Endodermal cell (in vitro differentiated cells): ENCODE data around the gene SBF2. TPM values are rescaled to one million over a fixed set of nuclear protein-coding genes. Genes with fewer than 3 reads are reported as not detected.
"Not testable (repeated sequence)": the region's sequence is repeated elsewhere in the genome, so short reads cannot be mapped to it uniquely, and the experiment has no call there.

Source experiments
- DNase-seq: peaks from one replicate; pipeline ENCODE4 v3.0.0-alpha.2; 2017
- H3K27ac ChIP-seq: 2 replicates; pipeline ENCODE4 v1.5.1; 2013; ENCODE audit warnings: mild to moderate bottlenecking, low read depth, low read length, moderate library complexity
- H3K27me3 ChIP-seq: 2 replicates; pipeline ENCODE4 v1.6.1; 2013; ENCODE audit warnings: mild to moderate bottlenecking, low read length, moderate library complexity; ENCODE audit not compliant: insufficient read depth, control insufficient read depth, poor library complexity, severe bottlenecking
- H3K36me3 ChIP-seq: 2 replicates; pipeline ENCODE4 v1.7.0; 2013; ENCODE audit warnings: mild to moderate bottlenecking, low read length, moderate library complexity; ENCODE audit not compliant: control insufficient read depth, insufficient read depth
- H3K4me1 ChIP-seq: one replicate; pipeline ENCODE4 v1.7.0; 2013; ENCODE audit warnings: low read length; ENCODE audit not compliant: control insufficient read depth, insufficient read depth
- H3K4me3 ChIP-seq: 2 replicates; pipeline ENCODE4 v1.5.1; 2013; ENCODE audit warnings: mild to moderate bottlenecking, low read length, moderate library complexity
- H3K9ac ChIP-seq: 2 replicates; pipeline ENCODE4 v1.6.1; 2013; ENCODE audit warnings: mild to moderate bottlenecking, low read length, moderate library complexity; ENCODE audit not compliant: poor library complexity, severe bottlenecking; ENCODE audit errors: extremely low read depth
- H3K9me3 ChIP-seq: 2 replicates; pipeline ENCODE4 v1.6.1; 2013; ENCODE audit warnings: mild to moderate bottlenecking, low read length, moderate library complexity; ENCODE audit not compliant: control insufficient read depth
- H3K27ac Mint-ChIP-seq: 2 replicates; pipeline ENCODE4 v1.8.0; 2020; ENCODE audit warnings: mixed read lengths
- H3K27me3 Mint-ChIP-seq: 2 replicates; pipeline ENCODE4 v1.8.0; 2021; ENCODE audit warnings: mild to moderate bottlenecking, mixed read lengths; ENCODE audit not compliant: insufficient read depth
- H3K36me3 Mint-ChIP-seq: 2 replicates; pipeline ENCODE4 v1.8.0; 2020; ENCODE audit warnings: low read depth, mixed read lengths
- H3K4me1 Mint-ChIP-seq: 2 replicates; pipeline ENCODE4 v1.8.0; 2020; ENCODE audit warnings: mixed read lengths
- H3K4me3 Mint-ChIP-seq: 2 replicates; pipeline ENCODE4 v1.8.0; 2020; ENCODE audit warnings: mild to moderate bottlenecking, moderate library complexity, mixed read lengths
- H3K9me3 Mint-ChIP-seq: 2 replicates; pipeline ENCODE4 v1.8.0; 2020; ENCODE audit warnings: mild to moderate bottlenecking, mixed read lengths
- WGBS, 2 experiments: methylation state at CpG; one replicate each; pipeline versions ENCODE4 v1.1.5 to v1.1.7; 2013; ENCODE audit warnings: missing lambda C conversion rate in 2 of 2, mixed read lengths in 1 of 2; ENCODE audit not compliant: insufficient coverage in 1 of 2, insufficient read length in 1 of 2; 5-methylcytosine and 5-hydroxymethylcytosine counted together
- total RNA-seq, 2 donors: library from RNA; stranded (reverse); fragmentation: NEBNext Ultra II Directional in 1 of 2; extraction: Animal tissue kit (Norgen Biotek cat#: 25700) in 1 of 2; gene quantifications; 2 replicates in 1 of 2; 3 replicates in 1 of 2; pipeline ENCODE4 v1.2.1, GENCODE V29; 2021
- TF ChIP-seq, protein P1 (sequence below): fragments of 200-600 bp; sonication (generic); conservative IDR thresholded peaks from 2 replicates; pipeline ENCODE4 v1.5.0; 2021; ENCODE audit warnings: antibody characterized with exemption, mild to moderate bottlenecking

Gene SBF2
- total RNA-seq, 2 donors from 2014 or later: 27.1 to 32.5 TPM

DNA sequence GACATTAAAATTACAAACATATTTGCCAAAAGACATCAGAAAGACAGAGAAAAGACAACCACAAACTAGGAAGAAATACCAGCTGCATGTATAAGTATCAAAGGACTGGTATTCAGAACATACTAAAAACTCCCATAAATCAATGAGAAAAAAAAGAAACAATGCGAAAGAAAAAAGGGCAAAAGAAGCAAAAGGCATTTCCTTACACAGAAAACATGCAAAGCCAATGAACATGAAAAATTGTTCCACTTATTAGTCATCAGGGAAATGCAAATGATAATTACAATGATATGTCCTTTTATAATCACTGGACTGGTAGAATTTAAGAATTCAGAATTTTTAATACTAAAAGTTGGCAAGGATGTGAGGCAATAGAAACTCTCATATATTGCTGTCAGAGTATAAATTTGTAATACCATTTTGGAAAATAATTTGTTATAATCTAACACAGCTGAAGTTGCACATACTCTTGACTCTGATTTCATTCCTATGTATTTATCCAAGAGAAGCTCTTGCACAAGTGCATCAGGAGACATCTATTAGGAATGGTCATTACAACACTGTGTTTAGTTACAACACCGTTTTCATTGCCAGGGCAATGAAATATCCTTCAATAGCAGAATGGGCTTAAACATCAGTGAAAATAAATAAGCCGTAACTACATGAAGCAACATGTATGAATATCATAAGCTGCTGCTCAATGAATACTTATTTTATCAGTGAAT lies 350.5 kb downstream of the SBF2 start:
- Mint-ChIP-seq H3K4me3 (no peak overlapping the region), H3K27ac (no peak overlapping the region), H3K36me3 (peaks cover 9% of the 10 kb centered on the region), H3K9me3 (peaks cover 15% of the 10 kb centered on the region), H3K4me1 (no peaks in the 10 kb centered on the region), H3K27me3 (no peaks in the 10 kb centered on the region)
- no peak overlapping the region for H3K9ac ChIP-seq
- WGBS, 2 experiments: 99 to 100% methylated on average over 1 to 3 of the region's 3 CpGs
- no peak overlapping the region for H3K4me3 ChIP-seq
- H3K27ac ChIP-seq: no peak overlapping the region
- no peaks in the 10 kb centered on the region for H3K4me1 ChIP-seq
- H3K9me3 ChIP-seq: no peaks in the 10 kb centered on the region
- H3K27me3 ChIP-seq: no peaks in the 10 kb centered on the region
- TF ChIP-seq, protein P1, sequence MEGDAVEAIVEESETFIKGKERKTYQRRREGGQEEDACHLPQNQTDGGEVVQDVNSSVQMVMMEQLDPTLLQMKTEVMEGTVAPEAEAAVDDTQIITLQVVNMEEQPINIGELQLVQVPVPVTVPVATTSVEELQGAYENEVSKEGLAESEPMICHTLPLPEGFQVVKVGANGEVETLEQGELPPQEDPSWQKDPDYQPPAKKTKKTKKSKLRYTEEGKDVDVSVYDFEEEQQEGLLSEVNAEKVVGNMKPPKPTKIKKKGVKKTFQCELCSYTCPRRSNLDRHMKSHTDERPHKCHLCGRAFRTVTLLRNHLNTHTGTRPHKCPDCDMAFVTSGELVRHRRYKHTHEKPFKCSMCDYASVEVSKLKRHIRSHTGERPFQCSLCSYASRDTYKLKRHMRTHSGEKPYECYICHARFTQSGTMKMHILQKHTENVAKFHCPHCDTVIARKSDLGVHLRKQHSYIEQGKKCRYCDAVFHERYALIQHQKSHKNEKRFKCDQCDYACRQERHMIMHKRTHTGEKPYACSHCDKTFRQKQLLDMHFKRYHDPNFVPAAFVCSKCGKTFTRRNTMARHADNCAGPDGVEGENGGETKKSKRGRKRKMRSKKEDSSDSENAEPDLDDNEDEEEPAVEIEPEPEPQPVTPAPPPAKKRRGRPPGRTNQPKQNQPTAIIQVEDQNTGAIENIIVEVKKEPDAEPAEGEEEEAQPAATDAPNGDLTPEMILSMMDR: no peak
- H3K36me3 ChIP-seq: no peaks in the 10 kb centered on the region
- no peak for DNase-seq

DNA sequence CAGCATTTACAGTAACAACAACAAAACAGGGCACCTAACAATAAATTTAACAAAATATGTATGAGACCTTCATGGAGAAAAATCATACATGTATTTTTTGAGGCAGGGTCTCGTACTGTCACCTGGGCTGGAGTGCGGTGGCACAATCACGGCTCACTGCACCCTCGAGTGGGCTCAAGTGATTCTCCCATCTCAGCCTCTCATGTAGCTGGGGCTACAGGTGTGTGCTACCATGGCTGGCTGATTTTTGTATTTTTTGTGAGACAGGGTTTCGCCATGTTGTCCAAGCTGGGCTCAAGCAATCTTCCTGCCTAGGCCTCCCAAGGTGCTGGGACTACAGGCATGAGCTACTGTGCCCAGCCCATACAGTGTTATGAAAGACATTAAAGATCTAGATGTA lies 352.0 kb downstream of the SBF2 start:
- 90 to 95% methylated on average over 4 to 5 of the region's 5 CpGs for WGBS, 2 experiments
- Mint-ChIP-seq H3K27me3 (no peaks in the 10 kb centered on the region), H3K4me1 (no peaks in the 10 kb centered on the region), H3K27ac (no peak overlapping the region), H3K4me3 (no peak overlapping the region), H3K36me3 (peaks cover 9% of the 10 kb centered on the region), H3K9me3 (peaks cover 16% of the 10 kb centered on the region)
- no peaks in the 10 kb centered on the region for H3K27me3 ChIP-seq
- no peak overlapping the region for H3K4me3 ChIP-seq
- H3K9ac ChIP-seq: no peak overlapping the region
- TF ChIP-seq, protein P1: no peak
- no peaks in the 10 kb centered on the region for H3K9me3 ChIP-seq
- no peaks in the 10 kb centered on the region for H3K36me3 ChIP-seq
- DNase-seq: no peak
- no peaks in the 10 kb centered on the region for H3K4me1 ChIP-seq
- no peak overlapping the region for H3K27ac ChIP-seq

DNA sequence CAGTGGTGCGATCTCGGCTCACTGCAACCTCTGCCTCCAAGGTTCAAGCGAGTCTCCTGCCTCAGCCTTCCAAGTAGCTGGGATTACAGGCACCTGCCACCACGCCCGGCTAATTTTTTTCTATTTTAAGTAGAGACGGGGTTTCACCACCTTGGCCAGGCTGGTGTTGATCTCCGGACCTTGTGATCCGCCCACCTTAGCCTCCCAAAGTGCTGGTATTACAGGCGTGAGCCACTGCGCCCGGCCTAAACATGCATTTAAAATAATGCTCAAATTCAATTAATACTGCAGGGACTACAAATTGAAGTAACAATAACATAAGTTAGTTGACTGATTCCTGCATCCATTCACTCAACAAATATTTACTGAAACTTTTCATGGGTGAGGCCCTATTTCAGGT lies 354.9 kb downstream of the SBF2 start:
- not testable (repeated sequence) for H3K36me3 Mint-ChIP-seq, H3K4me3 ChIP-seq, H3K27me3 Mint-ChIP-seq, H3K27ac Mint-ChIP-seq, H3K4me3 Mint-ChIP-seq, H3K27me3 ChIP-seq, DNase-seq, H3K9me3 ChIP-seq, H3K36me3 ChIP-seq, H3K4me1 Mint-ChIP-seq, H3K27ac ChIP-seq, H3K9ac ChIP-seq, H3K4me1 ChIP-seq
- WGBS, 2 experiments: 92 to 95% methylated on average over 6 to 11 of the region's 11 CpGs
- H3K9me3 Mint-ChIP-seq: peaks cover 20% of the 10 kb centered on the region

DNA sequence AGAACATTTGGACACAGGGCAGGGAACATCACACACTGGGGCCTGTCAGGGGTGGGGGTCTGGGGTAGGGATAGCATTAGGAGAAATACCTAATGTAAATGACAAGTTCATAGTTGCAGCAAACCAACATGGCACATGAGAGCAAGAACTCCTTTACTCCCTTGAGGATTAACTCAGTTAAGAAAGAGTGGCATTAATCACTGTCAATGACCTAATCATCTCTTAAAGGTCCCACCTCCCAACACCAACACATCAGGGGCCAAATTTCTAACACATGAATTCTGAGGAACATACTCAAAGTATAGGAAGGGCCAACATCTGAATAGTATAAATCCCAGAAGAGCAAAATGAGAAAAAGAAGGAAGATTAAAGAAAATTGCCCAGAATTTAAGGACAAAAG lies 357.3 kb downstream of the SBF2 start:
- Mint-ChIP-seq H3K27ac (no peak overlapping the region), H3K27me3 (no peaks in the 10 kb centered on the region), H3K4me1 (no peaks in the 10 kb centered on the region), H3K4me3 (no peak overlapping the region), H3K36me3 (peaks cover 11% of the 10 kb centered on the region), H3K9me3 (peaks cover 27% of the 10 kb centered on the region)
- DNase-seq: no peak
- Histone ChIP-seq H3K36me3 (no peaks in the 10 kb centered on the region), H3K9ac (no peak overlapping the region), H3K4me3 (no peak overlapping the region), H3K4me1 (no peaks in the 10 kb centered on the region), H3K27me3 (no peaks in the 10 kb centered on the region), H3K9me3 (no peaks in the 10 kb centered on the region), H3K27ac (no peak overlapping the region)
- TF ChIP-seq, protein P1: no peak

DNA sequence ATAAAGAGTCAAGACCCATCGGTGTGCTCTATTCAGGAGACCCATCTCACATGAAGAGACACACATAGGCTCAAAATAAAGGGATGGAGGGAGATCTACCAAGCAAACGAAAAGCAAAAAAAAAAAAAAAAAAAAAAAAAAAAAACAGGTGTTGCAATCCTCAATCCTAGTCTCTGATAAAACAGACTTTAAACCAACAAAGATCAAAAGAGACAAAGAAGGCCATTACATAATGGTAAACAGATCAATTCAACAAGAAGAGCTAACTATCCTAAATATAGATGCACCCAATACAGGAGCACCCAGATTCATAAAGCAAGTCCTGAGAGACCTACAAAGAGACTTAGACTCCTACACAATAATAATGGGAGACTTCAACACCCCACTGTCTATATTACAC lies 361.2 kb downstream of the SBF2 start:
- no CpG with 5 or more reads among the region's 2 CpGs for WGBS, 2 experiments
- not testable (repeated sequence) for H3K4me1 ChIP-seq, H3K27me3 Mint-ChIP-seq, H3K36me3 ChIP-seq, H3K9ac ChIP-seq, H3K4me3 Mint-ChIP-seq, H3K4me3 ChIP-seq, H3K27ac Mint-ChIP-seq, H3K4me1 Mint-ChIP-seq, H3K27ac ChIP-seq, H3K9me3 ChIP-seq, H3K27me3 ChIP-seq, DNase-seq
- Mint-ChIP-seq H3K9me3 (peaks cover 33% of the 10 kb centered on the region), H3K36me3 (peaks cover 22% of the 10 kb centered on the region)
